GM18498 (cell line): ENCODE results near the gene SLC18A3.

Experiments
- ATAC-seq: cut with Tn5 transposase; IDR thresholded peaks from one replicate; pipeline ENCODE4 v1.9.1; 2021; ENCODE audit warnings: mild to moderate bottlenecking, moderate library complexity; ENCODE audit not compliant: unreplicated experiment

The SLC18A3 gene

GRCh38 chr10:49649936-49650723 is 40.0 kb downstream of the SLC18A3 start:
- ATAC-seq = no peak

- ATAC-seq = no peak
Observed at GRCh38 chr10:49650724-49651034, 40.6 kb downstream of the SLC18A3 start.

GRCh38 chr10:49651039-49651835 is 41.1 kb downstream of the SLC18A3 start:
- no peak for ATAC-seq

GRCh38 chr10:49651917-49652316 is 41.8 kb downstream of the SLC18A3 start:
- no peak for ATAC-seq

- no peak for ATAC-seq
Observed at GRCh38 chr10:49652421-49653272, 42.5 kb downstream of the SLC18A3 start.

- ATAC-seq = no peak
Observed at GRCh38 chr10:49653273-49653929, 43.3 kb downstream of the SLC18A3 start.

- ATAC-seq = no peak
Observed at GRCh38 chr10:49654036-49654693, 44.1 kb downstream of the SLC18A3 start.

- no peak for ATAC-seq
Observed at GRCh38 chr10:49655099-49655498, 45.0 kb downstream of the SLC18A3 start.

- ATAC-seq = no peak
Observed at GRCh38 chr10:49656845-49657493, 46.9 kb downstream of the SLC18A3 start.

GRCh38 chr10:49657606-49658005 is 47.5 kb downstream of the SLC18A3 start:
- ATAC-seq = no peak

- no peak for ATAC-seq
Observed at GRCh38 chr10:49661140-49661856, 51.2 kb downstream of the SLC18A3 start.
